ENCODE measurements around the gene OR5B21.

OR5B21 gene

DNA sequence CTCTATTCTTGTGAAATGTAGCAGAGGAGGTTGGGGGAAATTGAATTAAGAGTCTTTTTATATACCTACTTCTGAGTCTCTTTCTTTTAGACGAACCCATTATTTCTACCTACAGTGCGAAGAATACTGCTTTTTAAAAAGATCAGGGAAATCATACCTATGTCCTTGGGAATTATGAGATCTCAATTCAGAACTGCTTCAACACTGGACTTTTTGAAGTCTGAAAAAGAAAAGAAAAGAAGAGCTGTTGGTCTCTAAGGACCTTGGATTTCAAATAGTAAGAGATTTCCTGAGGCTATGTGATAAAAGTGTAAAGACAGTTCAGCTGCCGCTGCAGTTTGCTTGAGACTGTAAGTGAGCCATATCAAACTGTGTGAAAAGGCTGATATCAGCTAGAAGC is 3.7 kb upstream of the OR5B21 start:
- no peaks in the 10 kb centered on the region for H3K9me3 ChIP-seq (ENCODE audit: control insufficient read depth, insufficient read depth, low read length)
- no peak for DNase-seq (ENCODE audit: low read depth, low spot score)
- H3K36me3 ChIP-seq (ENCODE audit: control insufficient read depth, insufficient read depth, low read length), result no peaks in the 10 kb centered on the region
- no peaks in the 10 kb centered on the region for H3K4me1 ChIP-seq (ENCODE audit: control insufficient read depth, insufficient read depth, low read length)
- H3K27ac ChIP-seq (ENCODE audit: low read length), result no peak overlapping the region
- H3K4me3 ChIP-seq (ENCODE audit: low read length), result no peak overlapping the region
- no CpG with 5 or more reads among the region's 3 CpGs for WGBS (ENCODE audit: insufficient coverage, insufficient read length)
- H3K27me3 ChIP-seq (ENCODE audit: control insufficient read depth, insufficient read depth, low read length), result no peaks in the 10 kb centered on the region

DNA sequence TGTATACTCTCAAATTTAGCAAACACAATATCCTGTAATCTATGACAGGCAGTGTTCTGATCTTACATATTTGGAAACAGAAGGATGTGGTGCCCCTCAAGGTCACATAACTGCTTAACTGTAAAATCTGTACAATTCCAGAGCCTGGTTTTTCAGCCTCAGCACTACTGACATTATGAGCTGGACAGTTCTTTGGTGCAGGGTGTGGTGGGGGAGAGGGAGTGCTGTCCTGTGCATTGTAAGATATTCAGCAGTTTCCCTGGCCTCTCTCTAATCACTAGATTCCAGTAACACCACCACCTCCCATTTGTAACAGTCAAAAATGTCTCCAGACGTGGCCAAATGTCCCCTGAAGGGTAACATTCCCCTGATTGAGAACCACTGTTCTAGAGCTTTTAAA is 1.8 kb upstream of the OR5B21 start:
- WGBS (ENCODE audit: insufficient coverage, insufficient read length), result no CpG with 5 or more reads among the region's 1 CpG
- H3K27me3 ChIP-seq (ENCODE audit: control insufficient read depth, insufficient read depth, low read length), result no peaks in the 10 kb centered on the region
- H3K27ac ChIP-seq (ENCODE audit: low read length), result no peak overlapping the region
- no peak for DNase-seq (ENCODE audit: low read depth, low spot score)
- H3K4me3 ChIP-seq (ENCODE audit: low read length), result no peak overlapping the region
- no peaks in the 10 kb centered on the region for H3K36me3 ChIP-seq (ENCODE audit: control insufficient read depth, insufficient read depth, low read length)
- H3K4me1 ChIP-seq (ENCODE audit: control insufficient read depth, insufficient read depth, low read length), result no peaks in the 10 kb centered on the region
- no peaks in the 10 kb centered on the region for H3K9me3 ChIP-seq (ENCODE audit: control insufficient read depth, insufficient read depth, low read length)

DNA sequence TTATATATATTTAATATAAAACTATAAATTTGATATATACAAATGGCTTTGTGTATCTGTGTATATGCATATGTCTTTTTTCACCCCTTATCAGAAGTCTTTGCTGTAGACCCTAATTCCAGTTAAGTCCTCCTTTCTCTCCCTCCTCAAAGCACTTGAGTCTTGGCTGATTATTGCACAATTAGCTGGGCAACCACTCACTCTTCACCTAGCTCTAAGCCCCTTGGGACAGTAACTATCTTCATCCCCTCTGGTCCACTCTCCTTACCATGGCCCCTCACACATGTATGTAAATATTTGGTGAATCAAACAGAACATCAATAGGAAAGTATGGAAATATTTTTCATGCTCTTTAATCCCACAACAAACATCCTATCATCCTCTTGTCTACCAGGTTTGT is 909 bp upstream of the OR5B21 start:
- no peaks in the 10 kb centered on the region for H3K36me3 ChIP-seq (ENCODE audit: control insufficient read depth, insufficient read depth, low read length)
- no peak for DNase-seq (ENCODE audit: low read depth, low spot score)
- no peak overlapping the region for H3K27ac ChIP-seq (ENCODE audit: low read length)
- no peak overlapping the region for H3K4me3 ChIP-seq (ENCODE audit: low read length)
- H3K27me3 ChIP-seq (ENCODE audit: control insufficient read depth, insufficient read depth, low read length), result no peaks in the 10 kb centered on the region
- no peaks in the 10 kb centered on the region for H3K4me1 ChIP-seq (ENCODE audit: control insufficient read depth, insufficient read depth, low read length)
- no peaks in the 10 kb centered on the region for H3K9me3 ChIP-seq (ENCODE audit: control insufficient read depth, insufficient read depth, low read length)

DNA sequence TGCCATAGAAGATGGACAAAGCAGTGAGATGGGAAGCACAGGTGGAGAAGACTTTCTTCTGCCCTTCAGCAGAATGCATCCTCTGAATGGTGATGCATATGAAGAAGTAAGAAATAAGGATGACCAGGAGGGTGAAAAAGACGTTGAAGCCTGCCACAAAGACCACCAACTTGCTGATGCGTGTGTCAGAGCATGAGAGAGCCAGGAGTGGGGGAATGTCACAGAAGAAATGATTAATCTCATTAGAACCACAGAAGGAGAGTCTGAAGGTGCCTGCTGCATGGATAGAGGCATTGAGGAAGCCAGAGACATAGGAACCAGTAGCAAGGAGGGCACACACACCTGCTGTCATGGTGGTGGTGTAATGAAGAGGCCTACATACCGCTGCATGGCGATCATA is 550 bp downstream of the OR5B21 start:
- H3K4me1 ChIP-seq (ENCODE audit: control insufficient read depth, insufficient read depth, low read length), result no peaks in the 10 kb centered on the region
- DNase-seq (ENCODE audit: low read depth, low spot score), result no peak
- no peaks in the 10 kb centered on the region for H3K9me3 ChIP-seq (ENCODE audit: control insufficient read depth, insufficient read depth, low read length)
- H3K27ac ChIP-seq (ENCODE audit: low read length), result no peak overlapping the region
- no CpG with 5 or more reads among the region's 4 CpGs for WGBS (ENCODE audit: insufficient coverage, insufficient read length)
- H3K36me3 ChIP-seq (ENCODE audit: control insufficient read depth, insufficient read depth, low read length), result no peaks in the 10 kb centered on the region
- H3K4me3 ChIP-seq (ENCODE audit: low read length), result no peak overlapping the region
- no peaks in the 10 kb centered on the region for H3K27me3 ChIP-seq (ENCODE audit: control insufficient read depth, insufficient read depth, low read length)

DNA sequence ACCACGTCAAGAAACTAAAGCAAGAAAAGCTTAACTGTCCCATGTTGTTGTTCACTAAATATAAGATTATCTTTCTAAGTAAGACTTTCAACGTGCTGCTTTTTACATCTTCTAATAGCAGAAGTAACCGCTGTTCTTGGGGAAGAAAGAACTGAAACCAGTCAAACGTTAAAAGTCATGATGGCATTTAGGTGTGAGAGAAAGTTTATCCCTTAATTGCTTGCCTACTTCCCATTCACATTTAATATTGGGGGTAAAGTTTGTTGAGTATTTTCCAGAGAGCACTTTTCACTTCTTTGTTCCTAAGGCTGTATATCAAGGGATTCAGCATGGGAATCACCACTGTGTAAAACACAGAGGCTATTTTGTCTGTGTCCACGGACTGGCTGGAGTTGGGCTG is 970 bp downstream of the OR5B21 start:
- Histone ChIP-seq H3K4me1 (ENCODE audit: control insufficient read depth, insufficient read depth, low read length) (no peaks in the 10 kb centered on the region), H3K27me3 (ENCODE audit: control insufficient read depth, insufficient read depth, low read length) (no peaks in the 10 kb centered on the region), H3K36me3 (ENCODE audit: control insufficient read depth, insufficient read depth, low read length) (no peaks in the 10 kb centered on the region), H3K9me3 (ENCODE audit: control insufficient read depth, insufficient read depth, low read length) (no peaks in the 10 kb centered on the region), H3K4me3 (ENCODE audit: low read length) (no peak overlapping the region), H3K27ac (ENCODE audit: low read length) (no peak overlapping the region)
- no peak for DNase-seq (ENCODE audit: low read depth, low spot score)
- no CpG with 5 or more reads among the region's 5 CpGs for WGBS (ENCODE audit: insufficient coverage, insufficient read length)

DNA sequence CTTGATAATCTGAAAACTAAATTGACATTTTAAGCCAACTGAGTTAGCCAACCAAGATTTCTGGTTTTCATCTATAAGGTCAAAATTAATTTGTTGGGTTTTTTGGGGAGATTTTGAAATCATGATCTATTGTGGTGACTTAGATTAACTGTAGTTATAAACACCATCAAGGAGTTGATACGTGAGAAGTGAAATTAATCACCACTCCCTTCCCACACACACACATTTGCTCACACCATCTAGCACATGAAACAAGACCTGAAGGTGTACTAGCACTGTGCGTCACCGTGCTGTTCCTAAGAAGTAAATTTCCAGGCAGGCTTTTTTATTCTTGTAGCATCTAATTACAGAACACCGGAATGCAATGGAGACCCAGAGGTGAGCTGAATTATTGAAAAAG is 2.1 kb downstream of the OR5B21 start:
- H3K36me3 ChIP-seq (ENCODE audit: control insufficient read depth, insufficient read depth, low read length), result no peaks in the 10 kb centered on the region
- no peaks in the 10 kb centered on the region for H3K27me3 ChIP-seq (ENCODE audit: control insufficient read depth, insufficient read depth, low read length)
- no peaks in the 10 kb centered on the region for H3K4me1 ChIP-seq (ENCODE audit: control insufficient read depth, insufficient read depth, low read length)
- no peak overlapping the region for H3K27ac ChIP-seq (ENCODE audit: low read length)
- no CpG with 5 or more reads among the region's 4 CpGs for WGBS (ENCODE audit: insufficient coverage, insufficient read length)
- H3K9me3 ChIP-seq (ENCODE audit: control insufficient read depth, insufficient read depth, low read length), result no peaks in the 10 kb centered on the region
- DNase-seq (ENCODE audit: low read depth, low spot score), result no peak
- H3K4me3 ChIP-seq (ENCODE audit: low read length), result no peak overlapping the region

DNA sequence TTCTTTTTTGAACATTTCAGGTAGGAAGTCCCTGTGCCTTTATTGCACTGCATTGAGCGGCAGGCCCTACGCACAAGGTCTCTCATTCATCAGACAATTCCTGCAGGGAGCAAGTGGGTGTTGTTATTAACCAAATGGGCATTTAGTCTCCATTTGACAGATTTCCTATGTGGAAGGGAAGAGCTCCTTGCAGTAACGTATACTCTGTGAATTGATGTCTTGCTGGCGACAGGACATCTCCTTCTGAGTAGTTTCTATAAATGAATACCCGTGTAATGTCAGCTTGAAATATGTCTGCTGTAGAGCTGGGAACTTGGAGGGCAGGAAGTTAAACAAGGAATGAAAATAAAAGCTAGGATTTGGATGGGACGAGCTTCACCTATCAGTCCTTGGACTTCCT is 3.7 kb downstream of the OR5B21 start:
- DNase-seq (ENCODE audit: low read depth, low spot score), result no peak
- Histone ChIP-seq H3K4me3 (ENCODE audit: low read length) (no peak overlapping the region), H3K36me3 (ENCODE audit: control insufficient read depth, insufficient read depth, low read length) (no peaks in the 10 kb centered on the region), H3K27me3 (ENCODE audit: control insufficient read depth, insufficient read depth, low read length) (no peaks in the 10 kb centered on the region), H3K27ac (ENCODE audit: low read length) (no peak overlapping the region), H3K4me1 (ENCODE audit: control insufficient read depth, insufficient read depth, low read length) (no peaks in the 10 kb centered on the region), H3K9me3 (ENCODE audit: control insufficient read depth, insufficient read depth, low read length) (no peaks in the 10 kb centered on the region)
- WGBS (ENCODE audit: insufficient coverage, insufficient read length), result no CpG with 5 or more reads among the region's 6 CpGs

DNA sequence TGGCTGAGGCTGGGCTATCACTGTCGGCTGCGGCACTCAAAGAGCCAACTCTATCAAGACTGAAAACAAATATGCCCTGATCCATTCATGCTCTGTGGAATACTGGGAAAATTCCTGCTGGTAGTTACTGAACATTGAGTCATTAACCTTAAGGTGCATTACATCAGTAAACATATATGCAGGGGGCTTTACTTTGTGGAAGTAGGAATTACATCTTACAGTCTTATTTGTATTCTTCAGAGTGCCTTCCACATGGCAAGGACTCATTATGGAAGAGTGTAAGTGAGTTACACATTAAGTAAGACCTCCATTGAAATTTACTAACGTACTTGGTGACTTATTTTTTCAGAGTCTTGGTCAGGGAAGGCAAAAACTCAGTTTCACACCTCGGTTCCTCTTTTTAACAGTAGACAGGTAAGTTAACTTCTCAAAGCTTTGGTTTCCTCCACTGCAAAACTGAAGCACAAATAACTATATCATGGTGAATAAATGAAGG is 4.5 kb downstream of the OR5B21 start:
- no peaks in the 10 kb centered on the region for H3K4me1 ChIP-seq (ENCODE audit: control insufficient read depth, insufficient read depth, low read length)
- H3K27me3 ChIP-seq (ENCODE audit: control insufficient read depth, insufficient read depth, low read length), result no peaks in the 10 kb centered on the region
- DNase-seq (ENCODE audit: low read depth, low spot score), result no peak
- H3K27ac ChIP-seq (ENCODE audit: low read length), result no peak overlapping the region
- H3K4me3 ChIP-seq (ENCODE audit: low read length), result no peak overlapping the region
- H3K9me3 ChIP-seq (ENCODE audit: control insufficient read depth, insufficient read depth, low read length), result no peaks in the 10 kb centered on the region
- H3K36me3 ChIP-seq (ENCODE audit: control insufficient read depth, insufficient read depth, low read length), result no peaks in the 10 kb centered on the region
- no CpG with 5 or more reads among the region's 4 CpGs for WGBS (ENCODE audit: insufficient coverage, insufficient read length)

DNA sequence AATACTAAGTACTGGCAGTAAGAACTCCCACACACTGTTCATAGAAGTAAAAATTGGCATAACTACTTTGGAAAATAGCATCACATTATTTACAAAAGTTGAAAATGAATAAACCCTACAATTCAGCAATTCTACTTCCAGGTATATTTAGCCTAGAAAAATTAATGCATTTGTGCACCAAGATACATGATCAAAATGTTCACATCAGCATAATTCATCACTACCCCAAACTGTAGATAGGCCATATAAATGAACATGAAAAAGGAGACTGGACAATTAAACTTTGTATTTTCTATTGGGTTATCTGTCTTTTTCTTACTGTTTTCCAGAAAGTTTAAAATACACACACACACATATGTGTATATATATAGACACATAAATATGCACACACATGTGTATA is 5.9 kb downstream of the OR5B21 start:
- H3K27me3 ChIP-seq (ENCODE audit: control insufficient read depth, insufficient read depth, low read length), result no peaks in the 10 kb centered on the region
- no peaks in the 10 kb centered on the region for H3K9me3 ChIP-seq (ENCODE audit: control insufficient read depth, insufficient read depth, low read length)
- no peak overlapping the region for H3K4me3 ChIP-seq (ENCODE audit: low read length)
- H3K27ac ChIP-seq (ENCODE audit: low read length), result no peak overlapping the region
- H3K4me1 ChIP-seq (ENCODE audit: control insufficient read depth, insufficient read depth, low read length), result no peaks in the 10 kb centered on the region
- H3K36me3 ChIP-seq (ENCODE audit: control insufficient read depth, insufficient read depth, low read length), result no peaks in the 10 kb centered on the region
- DNase-seq (ENCODE audit: low read depth, low spot score), result no peak

DNA sequence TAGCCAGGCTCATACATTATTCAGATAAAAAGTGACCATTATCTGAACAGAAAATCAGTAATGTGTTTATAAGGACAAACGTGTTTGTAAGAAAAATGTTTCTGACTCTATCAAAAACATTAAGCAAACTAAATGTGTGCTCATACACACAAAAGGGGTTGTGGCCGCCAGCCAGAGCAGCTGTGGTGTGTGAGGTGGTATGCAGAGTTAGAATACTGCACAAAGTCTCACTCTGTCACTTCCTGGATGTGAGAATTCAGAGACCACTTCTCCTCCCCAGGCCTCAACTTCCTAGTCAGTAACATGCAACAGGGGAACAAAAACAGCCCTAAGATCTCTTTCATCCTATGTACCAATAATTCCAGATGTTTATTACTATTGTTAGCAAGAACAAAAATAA is 9.4 kb downstream of the OR5B21 start:
- no peaks in the 10 kb centered on the region for H3K4me1 ChIP-seq (ENCODE audit: control insufficient read depth, insufficient read depth, low read length)
- no peak overlapping the region for H3K27ac ChIP-seq (ENCODE audit: low read length)
- no peak for DNase-seq (ENCODE audit: low read depth, low spot score)
- H3K36me3 ChIP-seq (ENCODE audit: control insufficient read depth, insufficient read depth, low read length), result no peaks in the 10 kb centered on the region
- H3K27me3 ChIP-seq (ENCODE audit: control insufficient read depth, insufficient read depth, low read length), result no peaks in the 10 kb centered on the region
- no peak overlapping the region for H3K4me3 ChIP-seq (ENCODE audit: low read length)
- WGBS (ENCODE audit: insufficient coverage, insufficient read length), result no CpG with 5 or more reads among the region's 2 CpGs
- no peaks in the 10 kb centered on the region for H3K9me3 ChIP-seq (ENCODE audit: control insufficient read depth, insufficient read depth, low read length)

DNA sequence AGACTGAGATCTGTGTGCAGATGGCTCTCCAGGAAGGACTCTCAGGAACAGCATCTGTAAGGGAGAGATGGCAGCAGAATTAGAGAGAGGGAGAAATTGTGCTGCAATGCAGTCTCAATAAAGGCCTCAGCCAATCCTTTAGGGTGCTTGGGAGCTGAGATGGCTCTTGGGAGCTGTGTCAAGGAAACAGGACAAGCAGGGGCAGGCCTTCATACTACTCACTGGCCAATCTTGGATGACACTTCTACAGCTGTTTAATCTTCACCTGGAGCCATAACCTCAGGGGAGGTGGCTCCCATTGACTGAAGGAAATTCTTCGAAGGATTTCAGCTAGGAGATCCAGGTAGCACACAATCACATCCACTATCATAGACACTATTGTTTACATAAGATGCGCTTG is 10.0 kb downstream of the OR5B21 start:
- H3K36me3 ChIP-seq (ENCODE audit: control insufficient read depth, insufficient read depth, low read length), result no peaks in the 10 kb centered on the region
- no peaks in the 10 kb centered on the region for H3K9me3 ChIP-seq (ENCODE audit: control insufficient read depth, insufficient read depth, low read length)
- H3K27ac ChIP-seq (ENCODE audit: low read length), result no peak overlapping the region
- WGBS (ENCODE audit: insufficient coverage, insufficient read length), result no CpG with 5 or more reads among the region's 2 CpGs
- DNase-seq (ENCODE audit: low read depth, low spot score), result no peak
- no peaks in the 10 kb centered on the region for H3K27me3 ChIP-seq (ENCODE audit: control insufficient read depth, insufficient read depth, low read length)
- no peaks in the 10 kb centered on the region for H3K4me1 ChIP-seq (ENCODE audit: control insufficient read depth, insufficient read depth, low read length)
- H3K4me3 ChIP-seq (ENCODE audit: low read length), result no peak overlapping the region
